ENCODE measurements around the gene CYP2C9.
"Not testable (repeated sequence)": the region's sequence is repeated elsewhere in the genome, so short reads cannot be mapped to it uniquely, and the experiment has no call there.

Gene CYP2C9

GRCh38 chr10:94938383-94938782 lies at the start of gene CYP2C9:
Gene CYP2C9 (plus strand): TSS chr10:94938658. CDS start chr10:94938683, 25 bp downstream.
- TF ChIP-seq CTCF (IDR thresholded peaks at IDR 0.05; ENCODE audit: low read depth, low read length): no peak
- no peak for DNase-seq (ENCODE audit: low read depth, low spot score)
- in situ Hi-C loops (cut with HindIII; ENCODE audit: low sequenced_read_pairs): no loop called here
- H3K4me3 ChIP-seq (ENCODE audit: low read depth, low read length): no peak within 1 kb of the TSS

DNA sequence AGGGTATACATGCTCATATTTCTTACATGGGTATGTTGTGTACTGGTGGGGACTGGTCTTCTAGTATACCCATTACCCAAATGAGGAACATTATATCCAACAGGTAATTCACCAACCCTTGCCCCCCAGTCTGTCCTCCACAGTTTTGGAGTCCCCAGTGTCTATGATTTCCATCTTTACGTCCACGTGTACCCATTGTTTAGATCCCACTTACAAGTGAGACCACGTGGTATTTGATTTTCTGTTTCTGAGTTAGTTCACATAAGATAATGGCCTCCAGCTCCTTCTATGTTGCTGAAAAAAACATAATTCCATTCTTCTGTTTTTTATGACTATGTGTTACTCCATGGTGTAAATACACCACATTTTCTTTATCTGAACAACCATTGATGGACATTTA lies 49.3 kb upstream of the CYP2C9 start:
- no peak overlapping the region for H3K4me3 ChIP-seq (ENCODE audit: low read depth, low read length)
- no peak for DNase-seq (ENCODE audit: low read depth, low spot score)
- in situ Hi-C loops (cut with HindIII; ENCODE audit: low sequenced_read_pairs): no loop called here
- TF ChIP-seq CTCF (IDR thresholded peaks at IDR 0.05; ENCODE audit: low read depth, low read length): no peak

DNA sequence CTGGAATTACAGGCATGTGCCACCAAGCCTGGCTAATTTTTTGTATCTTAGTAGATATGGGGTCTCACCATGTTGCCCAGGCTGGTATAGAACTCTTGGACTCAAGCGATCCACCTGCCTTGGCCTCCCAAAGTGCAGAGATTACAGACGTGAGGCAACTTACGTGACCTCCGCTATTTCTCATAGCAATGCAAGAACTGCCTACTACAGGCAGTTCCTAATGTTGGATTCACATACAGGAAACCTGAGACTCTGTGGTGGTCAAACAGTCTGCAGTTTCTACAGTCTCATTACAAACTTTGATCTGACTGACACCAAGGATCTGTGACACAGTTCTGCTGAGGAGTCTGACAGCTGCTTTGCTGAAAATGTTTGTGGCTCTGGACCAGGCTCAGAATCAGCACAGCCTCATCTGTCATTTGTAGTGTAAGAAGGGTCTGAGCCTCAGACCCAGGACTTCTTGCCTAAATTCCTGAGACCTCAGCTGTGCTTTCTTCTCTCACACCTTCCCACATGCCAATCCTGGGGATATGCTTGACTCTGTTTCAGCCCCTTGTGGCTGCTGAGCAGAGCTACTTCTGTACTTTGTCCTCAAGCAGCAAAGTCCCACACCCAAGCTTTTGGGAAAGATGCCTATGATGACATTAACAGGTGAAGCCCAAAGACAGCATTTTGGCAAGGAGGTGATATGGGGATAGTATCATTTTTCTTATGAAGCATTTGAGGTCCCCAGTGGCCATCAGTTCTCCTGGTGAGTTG lies 48.0 kb upstream of the CYP2C9 start:
- no peak for DNase-seq (ENCODE audit: low read depth, low spot score)
- no peak overlapping the region for H3K4me3 ChIP-seq (ENCODE audit: low read depth, low read length)
- in situ Hi-C loops (cut with HindIII; ENCODE audit: low sequenced_read_pairs): no loop called here
- no peak for TF ChIP-seq CTCF (IDR thresholded peaks at IDR 0.05; ENCODE audit: low read depth, low read length)

DNA sequence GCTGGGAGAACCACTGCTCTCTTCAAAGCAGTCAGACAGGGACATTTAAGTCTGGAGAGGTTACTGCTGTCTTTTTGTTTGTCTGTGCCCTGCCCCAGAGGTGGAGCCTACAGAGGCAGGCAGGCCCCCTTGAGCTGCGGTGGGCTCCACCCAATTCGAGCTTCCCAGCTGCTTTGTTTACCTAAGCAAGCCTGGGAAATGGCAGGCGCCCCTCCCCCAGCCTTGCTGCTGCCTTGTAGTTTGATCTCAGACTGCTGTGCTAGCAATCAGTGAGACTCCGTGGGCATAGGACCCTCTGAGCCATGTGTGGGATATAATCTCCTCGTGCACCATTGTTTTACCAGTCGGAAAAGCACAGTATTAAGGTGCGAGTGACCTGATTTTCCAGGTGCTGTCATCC lies 40.0 kb upstream of the CYP2C9 start:
- H3K4me3 ChIP-seq (ENCODE audit: low read depth, low read length); in situ Hi-C loops (cut with HindIII; ENCODE audit: low sequenced_read_pairs); DNase-seq (ENCODE audit: low read depth, low spot score): not testable (repeated sequence)

- DNase-seq (ENCODE audit: low read depth, low spot score): no peak
- H3K4me3 ChIP-seq (ENCODE audit: low read depth, low read length): no peak overlapping the region
- in situ Hi-C loops (cut with HindIII; ENCODE audit: low sequenced_read_pairs): no loop called here
- no peak for TF ChIP-seq CTCF (IDR thresholded peaks at IDR 0.05; ENCODE audit: low read depth, low read length)
These were observed 36.4 kb upstream of the CYP2C9 start for GRCh38 chr10:94902080-94902479.

- in situ Hi-C loops (cut with HindIII; ENCODE audit: low sequenced_read_pairs): no loop called here
- no peak for TF ChIP-seq CTCF (IDR thresholded peaks at IDR 0.05; ENCODE audit: low read depth, low read length)
- DNase-seq (ENCODE audit: low read depth, low spot score): no peak
- no peak overlapping the region for H3K4me3 ChIP-seq (ENCODE audit: low read depth, low read length)
These were observed 35.9 kb upstream of the CYP2C9 start for GRCh38 chr10:94902570-94902969.

DNA sequence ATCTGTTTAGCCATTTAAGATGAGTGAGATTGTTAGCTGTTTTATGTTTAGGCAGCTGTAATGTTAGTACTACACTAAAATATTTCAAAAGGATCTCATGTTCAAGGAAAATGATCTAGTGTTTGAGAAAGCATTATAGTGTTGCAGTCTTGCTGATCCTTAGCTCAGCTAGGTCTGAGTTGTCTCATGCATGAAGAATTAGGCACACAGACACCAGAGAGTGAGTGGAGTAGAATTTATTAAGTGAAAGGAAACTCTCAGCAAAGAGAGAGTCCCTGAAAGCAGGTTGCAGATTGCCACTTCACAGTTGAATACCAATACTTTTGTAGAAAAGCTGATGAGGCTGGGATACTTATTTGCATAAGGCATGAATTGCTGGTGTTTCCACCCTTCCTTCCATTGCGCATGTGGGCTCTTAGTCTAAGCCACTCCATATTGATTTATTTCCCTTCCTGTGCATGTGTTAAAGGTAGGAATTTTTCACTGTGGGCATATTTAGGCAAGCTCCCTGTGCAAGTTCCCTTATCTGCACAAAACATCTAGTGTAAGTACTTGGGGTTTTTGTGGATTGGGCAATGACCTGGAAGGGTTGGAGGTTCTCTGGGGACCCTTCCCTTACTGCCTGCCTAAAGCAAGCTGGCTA lies 33.8 kb upstream of the CYP2C9 start:
- H3K4me3 ChIP-seq (ENCODE audit: low read depth, low read length); in situ Hi-C loops (cut with HindIII; ENCODE audit: low sequenced_read_pairs); DNase-seq (ENCODE audit: low read depth, low spot score): not testable (repeated sequence)

Data from astrocyte of the spinal cord (primary cell).